Measurements from ENCODE around the gene GNA15.

DNA sequence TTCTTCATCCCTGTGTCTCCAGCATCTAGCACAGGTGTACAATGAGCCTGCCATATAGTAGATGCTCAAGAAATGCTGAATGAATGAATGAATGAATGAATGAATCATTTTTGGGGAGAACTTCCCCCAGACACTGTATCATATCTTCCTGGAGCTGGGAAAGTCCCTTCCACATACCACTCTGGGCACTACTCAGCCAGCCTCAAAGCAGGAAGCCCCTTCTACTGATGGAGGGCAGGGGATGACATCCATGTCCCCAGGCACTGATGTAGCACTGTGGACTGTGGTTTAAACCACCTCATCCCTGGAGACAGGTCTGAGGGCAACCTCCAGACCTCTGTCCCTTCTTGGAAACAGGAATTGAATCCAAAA is 4.8 kb downstream of the GNA15 start:
- TF ChIP-seq CTCF (IDR thresholded peaks at IDR 0.05) (no peak), POLR2A (IDR thresholded peaks at IDR 0.05) (no peak), EP300 (IDR thresholded peaks at IDR 0.05) (no peak)

All from tibial nerve (tissue), 4 donors.